Superior temporal gyrus (tissue), 1 donor: Measurements from ENCODE around the gene UBLCP1.

ENCODE experiments used
- DNase-seq: peaks from one replicate; pipeline ENCODE4 v3.0.0-alpha.2; 2016; ENCODE audit errors: extremely low spot score

The UBLCP1 gene

GRCh38 chr5:159311063-159311462, 48.0 kb downstream of the UBLCP1 start:
- DNase-seq: no peak

DNA sequence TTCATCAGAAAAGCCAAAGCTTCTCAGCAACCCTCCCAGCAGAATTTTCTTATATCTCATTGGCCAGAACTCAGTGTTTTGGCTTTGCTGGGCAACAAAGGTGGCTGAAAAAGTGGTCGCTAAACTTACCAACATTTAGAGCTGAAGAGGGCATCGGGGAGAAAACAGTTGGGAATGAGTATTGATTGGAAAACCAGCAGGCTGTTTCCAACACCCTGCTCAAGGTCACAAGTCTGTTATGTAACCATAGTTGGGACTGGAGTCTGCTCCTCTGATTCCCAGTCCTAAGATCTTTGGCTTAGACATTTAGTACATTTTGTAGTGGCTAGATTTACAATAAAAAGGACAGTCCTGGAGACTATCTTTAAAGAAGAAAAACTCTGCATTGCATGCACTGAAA, 50.1 kb downstream of the UBLCP1 start:
- DNase-seq: no peak

DNA sequence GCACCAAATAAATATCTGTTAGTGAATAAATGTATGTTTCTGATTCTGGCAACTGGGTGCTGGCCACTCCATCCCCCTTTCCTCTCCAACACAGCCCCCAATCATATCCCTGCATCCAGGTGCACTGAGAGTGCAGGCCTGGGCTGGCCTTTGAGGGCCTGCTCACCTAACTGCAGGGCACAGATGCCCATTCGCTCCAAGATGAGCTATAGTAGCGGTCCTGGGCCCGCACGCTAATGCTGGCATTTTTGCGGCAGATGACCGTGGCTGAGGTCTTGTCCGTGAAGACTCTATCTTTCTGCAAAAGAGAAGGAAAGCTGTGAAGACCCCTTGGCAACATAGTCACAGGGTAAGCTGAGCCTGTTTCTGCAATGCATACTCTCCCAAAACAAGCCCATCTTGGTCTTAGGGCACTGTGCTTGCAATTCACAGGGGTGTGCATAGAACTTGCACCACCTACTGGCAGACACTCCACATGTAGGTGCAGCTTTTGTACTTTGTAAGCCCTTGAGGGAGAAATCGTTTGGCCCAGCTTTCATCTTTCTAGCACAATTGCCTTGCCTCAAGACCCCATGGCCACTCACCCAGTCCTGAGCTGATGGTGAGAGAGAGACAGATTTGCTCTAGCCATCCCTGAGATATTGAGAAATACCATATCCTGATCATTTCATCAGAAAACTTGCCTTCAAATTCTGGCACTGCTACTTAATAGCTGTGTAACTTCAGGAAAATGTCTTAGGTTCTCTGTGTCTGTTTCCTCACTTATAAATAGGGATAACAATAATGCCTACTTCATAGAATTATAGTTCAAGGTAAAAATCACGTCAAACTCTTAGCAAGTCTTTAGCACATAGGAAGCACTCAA, 53.7 kb downstream of the UBLCP1 start:
- peak; percentile 26 for DNase-seq

DNA sequence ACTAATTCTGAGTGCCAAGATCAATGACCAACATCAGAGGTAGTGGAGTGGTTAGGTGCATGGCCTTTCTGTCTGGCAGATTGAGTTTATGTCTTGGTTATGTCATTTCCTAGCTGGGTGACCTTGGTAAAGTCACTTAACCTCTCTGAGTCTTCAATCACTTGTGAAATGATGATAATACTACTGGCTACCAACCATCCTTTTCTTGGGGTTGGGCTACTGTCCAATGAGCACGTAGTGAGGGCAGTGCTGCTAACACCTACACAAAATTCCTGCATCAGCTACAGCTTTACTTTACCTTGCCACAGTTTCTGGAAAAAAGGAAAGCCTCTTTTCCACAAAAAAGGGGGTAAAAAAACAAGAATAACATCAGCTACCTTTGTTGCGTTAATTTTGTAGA, 54.8 kb downstream of the UBLCP1 start:
- no peak for DNase-seq

- no peak for DNase-seq
Measured at GRCh38 chr5:159318448-159318847, 55.4 kb downstream of the UBLCP1 start.

DNA sequence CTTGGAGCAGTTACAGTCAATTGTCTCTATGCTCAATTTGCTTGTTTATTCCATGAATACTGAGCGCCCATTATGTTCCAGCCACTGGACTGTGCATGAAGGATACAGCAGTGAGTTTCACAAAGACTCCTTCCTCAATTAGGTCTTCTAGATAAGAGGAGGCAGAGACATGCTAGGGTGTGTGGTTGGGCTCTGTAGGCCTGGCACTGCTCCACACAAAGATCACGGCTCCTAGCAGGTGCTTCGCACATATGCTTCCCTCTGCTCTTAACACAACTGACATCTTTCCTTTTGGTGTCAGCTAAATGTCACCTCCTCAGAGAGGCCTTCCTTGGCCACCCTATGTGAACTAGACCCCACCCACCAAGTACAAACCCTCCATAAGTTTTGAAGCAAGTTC, 56.3 kb downstream of the UBLCP1 start:
- DNase-seq: peak; percentile 17

GRCh38 chr5:159319832-159320231, 56.7 kb downstream of the UBLCP1 start:
- DNase-seq: no peak

GRCh38 chr5:159322180-159322579, 59.1 kb downstream of the UBLCP1 start:
- no peak for DNase-seq

GRCh38 chr5:159324102-159324755, 61.1 kb downstream of the UBLCP1 start:
- no peak for DNase-seq

GRCh38 chr5:159324986-159325385, 61.9 kb downstream of the UBLCP1 start:
- DNase-seq: no peak

- DNase-seq: no peak
Measured at GRCh38 chr5:159330131-159330800, 67.2 kb downstream of the UBLCP1 start, which contains the start of gene IL12B. Gene IL12B, minus strand, starts transcription at chr5:159330487. Its CDS starts 3,705 bp downstream, at chr5:159326782.

- no peak for DNase-seq
Measured at GRCh38 chr5:159331093-159331973, 68.2 kb downstream of the UBLCP1 start.

DNA sequence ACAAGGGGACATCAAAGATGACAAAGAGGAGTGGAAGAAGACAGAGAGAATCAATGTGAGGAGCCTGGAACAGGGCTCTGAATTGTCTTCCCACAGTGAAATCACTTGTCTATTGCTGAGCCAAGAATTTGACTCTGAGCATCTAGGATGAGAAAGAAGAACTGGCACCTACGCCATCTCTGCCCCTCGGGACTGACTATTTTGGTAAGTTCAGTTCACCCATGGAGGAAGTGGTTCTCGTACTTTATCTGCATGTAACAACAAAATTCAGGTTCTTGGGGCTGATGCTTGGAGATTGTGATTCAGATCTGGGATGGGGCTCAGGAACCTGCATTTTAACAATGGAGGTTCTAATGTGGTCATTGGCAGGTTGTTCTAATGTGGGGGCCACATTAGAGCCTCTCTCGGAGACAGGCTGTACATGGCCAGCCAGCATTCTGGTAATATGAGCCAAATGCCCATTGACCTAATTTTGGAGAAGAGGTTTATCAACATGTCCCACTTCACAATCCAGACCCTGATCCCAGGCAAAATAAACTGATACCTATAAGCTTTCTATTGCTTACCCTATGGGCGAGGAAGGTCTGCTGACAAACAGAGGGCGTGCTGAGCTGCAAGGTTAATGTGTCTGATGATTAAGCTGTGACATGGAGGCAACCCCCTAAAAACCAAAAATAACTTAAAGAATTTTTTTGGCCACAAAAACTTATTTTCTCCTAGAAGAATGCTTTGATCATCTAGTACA, 69.9 kb downstream of the UBLCP1 start:
- DNase-seq: no peak

- no peak for DNase-seq
Measured at GRCh38 chr5:159333545-159333925, 70.4 kb downstream of the UBLCP1 start.
